ENCODE data around the gene ECD.

Gene ECD

DNA sequence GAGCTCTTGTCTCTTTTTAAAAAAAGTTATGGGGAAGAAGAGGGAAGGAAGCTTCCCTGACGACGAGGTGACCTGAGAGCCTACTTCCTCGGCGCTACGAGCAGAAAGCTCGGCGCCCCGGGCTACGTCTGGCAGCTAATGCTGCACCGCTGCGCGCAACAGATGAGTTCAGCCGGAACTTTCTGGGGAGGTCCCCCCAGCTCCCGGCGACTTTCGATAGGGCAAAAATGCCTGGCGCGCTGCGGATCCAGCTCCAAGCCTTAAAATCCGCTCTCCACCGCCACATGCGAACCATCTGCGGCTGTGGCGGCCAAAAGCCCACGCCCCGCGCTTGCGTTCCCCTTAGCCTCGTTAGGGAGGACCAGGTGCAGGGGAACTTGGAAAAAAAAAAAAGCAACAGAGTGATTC lies 71.8 kb downstream of the ECD start:
- H3K27ac ChIP-seq: peak overlapping the region; percentile 92
- TF ChIP-seq, protein P1, sequence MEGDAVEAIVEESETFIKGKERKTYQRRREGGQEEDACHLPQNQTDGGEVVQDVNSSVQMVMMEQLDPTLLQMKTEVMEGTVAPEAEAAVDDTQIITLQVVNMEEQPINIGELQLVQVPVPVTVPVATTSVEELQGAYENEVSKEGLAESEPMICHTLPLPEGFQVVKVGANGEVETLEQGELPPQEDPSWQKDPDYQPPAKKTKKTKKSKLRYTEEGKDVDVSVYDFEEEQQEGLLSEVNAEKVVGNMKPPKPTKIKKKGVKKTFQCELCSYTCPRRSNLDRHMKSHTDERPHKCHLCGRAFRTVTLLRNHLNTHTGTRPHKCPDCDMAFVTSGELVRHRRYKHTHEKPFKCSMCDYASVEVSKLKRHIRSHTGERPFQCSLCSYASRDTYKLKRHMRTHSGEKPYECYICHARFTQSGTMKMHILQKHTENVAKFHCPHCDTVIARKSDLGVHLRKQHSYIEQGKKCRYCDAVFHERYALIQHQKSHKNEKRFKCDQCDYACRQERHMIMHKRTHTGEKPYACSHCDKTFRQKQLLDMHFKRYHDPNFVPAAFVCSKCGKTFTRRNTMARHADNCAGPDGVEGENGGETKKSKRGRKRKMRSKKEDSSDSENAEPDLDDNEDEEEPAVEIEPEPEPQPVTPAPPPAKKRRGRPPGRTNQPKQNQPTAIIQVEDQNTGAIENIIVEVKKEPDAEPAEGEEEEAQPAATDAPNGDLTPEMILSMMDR (conservative IDR thresholded peaks at IDR 0.05): no peak

DNA sequence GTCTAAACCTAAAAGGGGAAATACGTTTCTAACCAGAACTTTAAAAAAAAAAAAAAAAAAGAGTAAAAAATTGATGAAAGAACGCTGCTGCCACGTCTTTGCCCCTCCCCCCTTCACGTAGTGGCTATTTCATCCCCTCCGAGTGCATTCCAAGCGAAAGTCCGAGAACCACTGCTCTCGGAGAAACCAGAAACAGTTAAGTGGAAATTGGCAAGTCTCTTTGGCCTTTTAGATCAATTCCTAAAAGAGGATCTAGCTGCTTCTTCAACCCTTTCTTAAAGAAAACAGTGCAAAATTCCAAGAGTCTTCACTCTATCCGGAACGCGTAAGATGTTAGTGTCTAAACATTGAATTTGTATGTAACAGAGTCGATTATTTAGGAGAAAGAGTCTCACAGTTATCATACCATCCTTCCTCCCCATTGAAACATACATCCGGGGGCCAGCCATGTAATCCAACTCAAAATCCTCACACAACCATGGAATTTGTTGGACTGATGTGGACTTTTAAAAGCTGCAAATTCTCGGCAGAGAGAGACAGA lies 72.3 kb downstream of the ECD start:
- H3K27ac ChIP-seq: peak overlapping the region; percentile 92
- TF ChIP-seq, protein P1 (conservative IDR thresholded peaks at IDR 0.05): no peak

DNA sequence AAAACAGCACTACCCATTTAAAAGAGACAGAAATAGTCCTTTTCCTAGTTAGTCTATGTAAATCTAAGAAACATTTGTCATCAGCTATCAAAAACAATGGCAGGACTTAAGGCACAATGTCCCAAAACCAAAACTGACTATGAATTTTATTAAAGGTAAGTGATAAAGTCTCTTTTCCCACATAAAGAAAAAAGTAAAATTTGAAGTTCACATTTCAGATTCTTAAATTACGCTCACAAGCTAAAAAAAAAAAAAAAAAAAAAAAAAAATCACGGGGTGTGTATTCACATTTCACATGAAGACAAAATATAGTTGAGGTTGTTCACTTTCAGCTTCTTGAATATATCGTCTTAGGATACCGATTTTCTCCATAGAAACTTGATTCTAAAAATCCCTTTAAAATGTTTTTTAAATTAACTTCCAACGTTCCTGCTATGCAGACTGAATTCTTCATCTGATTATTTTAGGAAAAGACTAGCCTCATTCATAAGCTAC lies 72.8 kb downstream of the ECD start:
- peak overlapping the region; percentile 92 for H3K27ac ChIP-seq
- TF ChIP-seq, protein P1 (conservative IDR thresholded peaks at IDR 0.05): no peak

DNA sequence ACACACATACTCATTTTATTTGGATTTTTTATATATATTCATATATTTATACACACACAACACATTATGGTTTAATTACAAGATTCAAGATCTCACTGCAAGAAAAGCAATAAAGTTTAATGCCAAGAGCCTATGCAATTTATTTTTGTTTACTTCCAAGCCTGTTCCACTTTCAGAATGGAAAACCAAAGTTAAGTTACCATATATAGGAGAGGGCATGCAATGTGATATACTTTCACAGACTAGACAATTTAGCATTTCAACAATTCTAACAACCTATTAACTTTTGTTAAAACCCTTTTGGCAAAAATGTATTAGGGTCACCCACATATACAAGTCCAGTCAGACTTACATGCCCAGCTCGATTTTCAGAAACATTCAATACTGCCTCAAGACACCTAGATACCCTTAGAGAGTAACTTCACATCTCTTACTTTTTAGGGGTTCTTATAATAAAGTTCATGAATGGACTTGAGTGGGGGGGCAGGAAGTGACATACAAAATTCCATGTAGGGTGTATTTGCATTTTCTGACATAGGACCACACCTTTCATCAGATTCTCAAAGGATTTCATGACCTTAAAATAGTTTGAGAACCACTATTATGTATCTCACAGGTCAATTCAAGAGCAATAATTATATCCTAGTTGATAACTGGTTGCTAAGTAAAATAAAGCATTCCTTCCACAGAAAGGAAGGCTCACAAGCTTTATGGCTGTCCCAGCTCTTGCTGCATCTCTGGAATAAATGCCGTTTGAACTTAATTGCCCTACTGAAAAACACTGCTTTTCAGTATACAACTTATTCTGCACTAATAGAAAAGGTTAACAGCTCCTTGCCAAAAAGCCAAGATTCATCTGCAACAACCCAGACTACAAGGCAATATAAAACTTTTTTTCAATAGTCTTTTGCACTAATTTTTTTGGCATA lies 73.6 kb downstream of the ECD start:
- TF ChIP-seq, protein P1 (conservative IDR thresholded peaks at IDR 0.05): no peak

DNA sequence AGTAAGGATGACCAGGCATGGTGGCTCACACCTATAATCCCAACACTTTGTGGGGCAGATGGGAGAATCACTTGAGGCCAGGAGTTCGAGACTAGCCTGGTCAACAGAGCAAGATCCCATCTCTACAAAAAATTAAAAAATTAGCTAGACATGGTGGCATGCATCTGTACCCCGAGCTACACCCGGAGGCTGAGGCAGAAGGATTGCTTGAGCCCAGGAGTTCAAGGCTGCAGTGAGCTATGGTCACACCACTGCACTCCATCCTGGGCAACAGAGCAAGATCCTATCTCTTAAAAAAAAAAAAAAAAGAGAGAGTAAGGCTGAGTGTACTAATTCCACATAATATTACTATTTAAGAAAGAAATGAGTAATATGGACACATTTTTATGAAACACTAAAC lies 75.0 kb downstream of the ECD start:
- no peak overlapping the region for H3K27ac ChIP-seq
- TF ChIP-seq, protein P1 (conservative IDR thresholded peaks at IDR 0.05): no peak

More for the DNA sequence above, 73.6 kb downstream of the ECD start:
- peak overlapping the region; percentile 92 for H3K27ac ChIP-seq

DNA sequence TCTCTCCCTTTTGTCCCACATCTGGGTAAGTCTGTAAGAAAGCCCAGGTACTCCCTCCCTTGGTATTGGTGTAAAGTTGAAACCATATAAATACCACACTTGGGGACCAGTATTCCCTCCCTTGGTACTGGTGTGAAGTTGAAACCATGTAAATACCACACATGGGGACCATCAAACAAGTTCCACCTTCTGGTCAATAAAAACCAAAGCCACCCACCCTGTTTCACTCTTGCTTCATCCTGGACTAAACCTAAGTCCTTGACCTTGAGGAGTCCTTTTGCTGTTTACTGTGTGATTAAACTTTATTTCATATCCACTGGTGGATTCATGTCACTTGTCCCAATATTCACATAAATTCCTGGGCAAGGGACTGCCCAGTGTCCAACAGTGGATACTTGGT lies 79.5 kb downstream of the ECD start:
- TF ChIP-seq, protein P1 (conservative IDR thresholded peaks at IDR 0.05): no peak
- peak overlapping the region; percentile 74; the same call in 1 of the 2 replicates for H3K27ac ChIP-seq

DNA sequence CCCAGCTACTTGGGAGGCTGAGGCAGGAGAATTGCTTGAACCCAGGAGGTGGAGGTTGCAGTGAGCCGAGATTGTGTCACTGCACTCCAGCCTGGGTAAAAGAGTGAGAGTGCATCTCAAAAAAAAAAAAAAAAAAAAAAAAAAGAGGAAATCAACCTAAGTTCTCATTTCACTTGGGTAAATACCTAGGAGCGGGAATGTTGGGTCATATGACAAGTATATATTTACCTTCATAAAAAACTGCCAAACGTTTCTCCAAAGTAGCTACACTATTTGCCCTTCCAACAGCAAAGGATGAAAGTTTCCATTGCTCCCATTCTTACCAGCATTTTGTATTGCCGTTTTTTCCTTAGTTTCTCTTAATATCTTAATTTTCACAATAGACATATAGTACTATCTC lies 81.0 kb downstream of the ECD start:
- TF ChIP-seq, protein P1 (conservative IDR thresholded peaks at IDR 0.05): no peak
- H3K27ac ChIP-seq: peak overlapping the region; percentile 74
